NCI-H2196 (cell line): ENCODE measurements around the gene RLN3.
A peak's percentile ranks its signal among the peaks of the same experiment; 100 is the strongest.
"Not testable (repeated sequence)": the region's sequence is repeated elsewhere in the genome, so short reads cannot be mapped to it uniquely, and the experiment has no call there.

Experiments
- DNase-seq: peaks from one replicate; lab custom pipeline; 2025; ENCODE audit not compliant: unreplicated experiment; lab: John Stamatoyannopoulos, UW

RLN3 gene

DNA sequence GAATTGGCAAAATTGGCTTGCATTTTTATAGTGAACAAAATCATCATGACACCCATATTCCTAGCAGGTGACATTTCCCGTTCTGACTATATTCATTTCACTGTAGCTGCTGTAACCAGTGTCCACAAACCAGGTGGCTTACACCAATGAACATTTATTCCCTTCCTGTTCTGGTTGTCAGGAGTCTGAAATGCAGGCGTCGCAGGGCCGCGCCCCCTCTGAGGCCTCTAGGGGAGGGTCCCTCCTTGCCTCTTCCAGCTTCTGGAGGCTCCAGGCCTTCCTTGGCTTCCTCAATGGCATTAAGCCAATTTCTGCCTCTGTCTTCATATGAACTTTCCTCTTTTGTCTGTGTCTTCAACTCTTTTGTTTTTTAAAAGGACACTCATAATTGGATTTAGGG is 6.5 kb upstream of the RLN3 start:
- peak; percentile 16 for DNase-seq

- DNase-seq, result peak; percentile 25
These were observed 5.5 kb upstream of the RLN3 start for GRCh38 chr19:14022469-14022868.

DNA sequence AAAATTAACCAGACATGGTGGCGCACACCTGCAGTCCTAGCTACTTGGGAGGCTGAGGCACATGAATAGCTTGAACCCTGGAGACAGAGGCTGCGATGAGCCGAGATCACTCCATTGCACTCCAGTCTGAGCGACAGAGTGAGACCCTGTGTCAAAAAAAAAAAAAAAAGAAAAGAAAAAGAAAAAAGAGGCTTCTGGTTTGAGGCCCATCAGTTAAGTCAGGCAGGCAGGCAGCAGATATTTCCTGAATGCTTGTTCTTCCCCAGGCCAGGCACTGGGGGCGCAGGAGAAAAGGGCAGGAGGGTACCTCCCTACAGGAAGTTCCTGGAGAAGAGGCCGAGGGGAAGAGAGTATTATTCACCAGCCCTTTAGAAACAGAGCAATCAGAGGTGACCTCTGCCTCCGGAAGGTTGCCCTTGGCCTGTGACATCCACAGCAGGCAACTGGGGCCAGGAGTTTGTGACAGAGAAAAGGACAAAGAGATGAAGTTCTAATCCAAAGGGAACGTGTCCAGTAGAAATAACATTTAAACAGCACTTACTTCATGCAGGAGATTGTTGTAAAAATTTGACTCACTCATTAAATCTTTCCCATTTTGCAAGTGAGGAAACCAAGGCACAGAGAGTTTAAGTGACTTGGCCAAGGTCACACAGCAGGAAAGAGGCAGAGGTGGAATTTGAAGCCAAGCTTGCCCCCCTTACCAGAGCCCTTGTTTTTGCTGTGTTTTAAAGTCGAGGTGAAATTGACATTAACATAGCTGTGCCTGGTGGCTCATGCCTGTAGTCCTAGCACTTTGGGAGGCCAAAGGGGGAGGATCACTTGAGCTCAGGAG is 4.3 kb upstream of the RLN3 start:
- DNase-seq, result no peak

DNA sequence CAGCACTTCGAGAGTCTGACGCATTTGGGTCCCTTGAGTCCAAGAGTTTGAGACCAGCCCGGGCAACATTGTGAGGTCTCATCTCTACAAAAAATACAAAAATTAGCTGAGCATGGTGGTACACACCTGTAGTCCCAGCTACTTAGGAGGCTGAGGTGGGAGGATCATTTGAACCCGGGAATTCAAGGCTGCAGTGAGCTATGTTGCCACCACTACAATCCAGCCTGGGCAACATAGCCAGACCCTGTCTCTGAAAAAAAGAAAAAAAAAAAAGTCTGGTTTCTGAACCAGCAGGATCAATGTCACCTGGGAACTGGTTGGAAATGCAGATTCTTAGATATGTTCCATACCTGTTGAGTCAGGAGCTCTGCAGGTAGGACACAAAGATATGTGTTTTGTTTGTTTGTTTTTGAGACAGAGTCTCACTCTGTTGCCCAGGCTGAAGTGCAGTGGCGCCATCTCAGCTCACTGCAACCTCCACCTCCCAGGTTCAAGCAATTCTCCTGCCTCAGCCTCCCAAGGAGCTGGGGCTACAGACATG is 1.2 kb upstream of the RLN3 start:
- DNase-seq, result not testable (repeated sequence)

- DNase-seq, result no peak
These were observed 953 bp downstream of the RLN3 start for GRCh38 chr19:14028901-14029300.

DNA sequence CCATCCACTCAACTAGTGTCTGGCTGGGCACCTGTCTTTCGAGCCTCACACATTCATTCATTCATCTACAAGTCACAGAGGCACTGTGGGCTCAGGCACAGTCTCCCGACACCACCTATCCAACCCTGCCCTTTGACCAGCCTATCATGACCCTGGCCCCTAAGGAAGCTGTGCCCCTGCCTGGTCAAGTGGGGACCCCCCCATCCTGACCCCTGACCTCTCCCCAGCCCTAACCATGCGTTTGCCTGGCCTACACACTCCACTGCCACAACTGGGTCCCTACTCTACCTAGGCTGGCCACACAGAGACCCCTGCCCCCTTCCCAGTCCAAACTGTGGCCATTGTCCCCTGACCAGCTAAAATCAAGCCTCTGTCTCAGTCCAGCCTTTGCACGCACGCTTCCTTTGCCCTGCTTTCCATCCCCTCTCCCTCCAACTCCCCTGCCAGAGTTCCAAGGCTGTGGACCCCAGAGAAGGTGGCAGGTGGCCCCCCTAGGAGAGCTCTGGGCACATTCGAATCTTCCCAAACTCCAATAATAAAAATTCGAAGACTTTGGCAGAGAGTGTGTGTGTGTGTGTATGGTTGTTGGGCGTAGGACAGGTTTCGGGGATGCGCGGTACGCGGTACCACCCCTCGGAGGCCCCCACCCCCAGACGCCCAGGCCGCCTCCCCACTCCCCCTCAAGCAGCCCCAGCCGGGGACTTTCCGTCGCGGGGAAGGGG is 3.2 kb downstream of the RLN3 start:
- DNase-seq, result no peak

- DNase-seq, result peak; percentile 72
These were observed 4.0 kb downstream of the RLN3 start, which contains the start of gene IL27RA for GRCh38 chr19:14031719-14032480. Gene IL27RA (plus strand): TSS chr19:14031762. CDS start chr19:14031873, 111 bp downstream.

GRCh38 chr19:14033946-14034345 is 6.0 kb downstream of the RLN3 start:
- no peak for DNase-seq

- DNase-seq, result not testable (repeated sequence)
These were observed 7.2 kb downstream of the RLN3 start for GRCh38 chr19:14035159-14035558.

DNA sequence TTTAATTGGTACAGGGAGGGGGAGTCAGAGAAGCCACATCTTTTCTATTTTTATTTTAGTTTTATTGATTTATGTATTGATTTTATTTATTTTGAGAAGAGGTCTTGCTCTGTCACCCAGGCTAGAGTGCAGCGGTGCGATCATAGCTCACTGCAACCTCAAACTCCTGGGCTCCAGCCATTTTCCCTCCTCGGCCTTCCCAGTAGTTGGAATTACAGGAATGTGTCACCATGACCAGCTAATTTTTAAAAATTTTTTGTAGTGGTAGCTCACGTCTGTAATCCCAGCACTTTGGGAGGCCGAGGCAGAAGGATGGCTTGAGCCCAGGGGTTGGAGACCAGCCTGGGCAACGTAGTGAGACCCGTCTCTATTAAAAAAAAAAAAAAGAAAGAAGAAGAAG is 7.8 kb downstream of the RLN3 start:
- DNase-seq, result no peak

GRCh38 chr19:14039181-14039580 is 11.2 kb downstream of the RLN3 start:
- DNase-seq, result no peak

- peak; percentile 59 for DNase-seq
These were observed 15.0 kb downstream of the RLN3 start for GRCh38 chr19:14042659-14043608.

GRCh38 chr19:14047866-14048265 is 19.9 kb downstream of the RLN3 start:
- not testable (repeated sequence) for DNase-seq

GRCh38 chr19:14048443-14049153 is 20.6 kb downstream of the RLN3 start:
- peak; percentile 41 for DNase-seq

DNA sequence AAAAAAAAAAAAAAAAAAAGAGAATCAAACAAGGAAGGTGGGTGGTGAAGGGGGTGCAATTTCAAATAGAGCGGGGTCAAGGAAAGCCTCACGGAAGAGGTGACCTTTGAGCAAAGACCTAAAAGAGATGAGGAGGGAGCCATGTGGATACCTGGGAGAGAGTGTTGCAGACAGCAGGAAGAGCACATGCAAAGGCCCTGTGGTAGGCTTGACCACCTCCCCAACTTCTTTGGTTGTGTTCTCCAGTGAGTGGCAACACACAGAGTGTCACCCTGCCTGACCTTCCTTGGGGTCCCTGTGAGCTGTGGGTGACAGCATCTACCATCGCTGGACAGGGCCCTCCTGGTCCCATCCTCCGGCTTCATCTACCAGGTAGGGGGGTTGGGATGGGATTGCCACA is 22.6 kb downstream of the RLN3 start:
- DNase-seq, result no peak

DNA sequence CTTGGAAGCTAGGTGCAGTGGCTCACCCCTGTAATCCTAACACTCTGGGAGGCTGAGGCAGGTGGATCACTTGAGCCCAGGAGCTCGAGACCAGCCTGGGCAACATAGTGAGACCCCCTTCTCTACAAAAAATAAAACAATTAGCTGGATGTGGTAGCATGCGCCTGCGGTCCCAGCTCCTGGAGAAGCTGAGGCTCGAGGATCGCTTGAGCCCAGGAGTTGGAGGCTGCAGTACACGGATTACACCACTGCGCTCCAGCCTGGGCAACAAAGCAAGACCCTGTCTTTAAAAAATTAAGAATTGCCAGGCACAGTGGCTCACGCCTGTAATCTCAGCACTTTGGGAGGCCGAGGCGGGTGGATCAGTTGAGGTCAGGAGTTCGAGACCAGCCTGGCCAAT is 23.0 kb downstream of the RLN3 start:
- not testable (repeated sequence) for DNase-seq

DNA sequence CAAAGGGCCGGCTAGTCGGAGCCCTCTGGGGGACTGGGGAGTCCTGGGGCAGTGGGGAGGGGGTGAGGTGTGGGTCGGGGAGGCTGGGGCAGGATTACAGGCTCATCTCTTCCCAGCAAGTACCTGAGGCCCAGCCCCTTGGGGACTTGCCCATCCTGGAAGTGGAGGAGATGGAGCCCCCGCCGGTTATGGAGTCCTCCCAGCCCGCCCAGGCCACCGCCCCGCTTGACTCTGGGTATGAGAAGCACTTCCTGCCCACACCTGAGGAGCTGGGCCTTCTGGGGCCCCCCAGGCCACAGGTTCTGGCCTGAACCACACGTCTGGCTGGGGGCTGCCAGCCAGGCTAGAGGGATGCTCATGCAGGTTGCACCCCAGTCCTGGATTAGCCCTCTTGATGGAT is 24.0 kb downstream of the RLN3 start:
- no peak for DNase-seq

- DNase-seq, result no peak
These were observed 24.5 kb downstream of the RLN3 start for GRCh38 chr19:14052470-14052869.

GRCh38 chr19:14053032-14053431 is 25.1 kb downstream of the RLN3 start:
- no peak for DNase-seq
